Fibroblast of pulmonary artery (primary cell): ENCODE data around the gene PTCRA.
"Not testable (repeated sequence)": the region's sequence is repeated elsewhere in the genome, so short reads cannot be mapped to it uniquely, and the experiment has no call there.

Source experiments
- DNase-seq: peaks from one replicate; pipeline ENCODE4 v3.0.0-alpha.2; 2010; ENCODE audit warnings: low read depth
- H3K4me3 ChIP-seq: replicated peaks from 2 replicates; pipeline ENCODE4 v1.5.1; 2011; ENCODE audit warnings: low read depth, mild to moderate bottlenecking, control low read depth, low read length, moderate library complexity
- TF ChIP-seq, protein P1 (sequence below): IDR thresholded peaks from 2 replicates; pipeline ENCODE4 v1.5.1; 2011; ENCODE audit warnings: mild to moderate bottlenecking, control low read depth, low read length, inconsistent platforms; ENCODE audit errors: missing control alignments

PTCRA gene

GRCh38 chr6:42885702-42886101 is 30.2 kb upstream of the PTCRA start:
- TF ChIP-seq, protein P1, sequence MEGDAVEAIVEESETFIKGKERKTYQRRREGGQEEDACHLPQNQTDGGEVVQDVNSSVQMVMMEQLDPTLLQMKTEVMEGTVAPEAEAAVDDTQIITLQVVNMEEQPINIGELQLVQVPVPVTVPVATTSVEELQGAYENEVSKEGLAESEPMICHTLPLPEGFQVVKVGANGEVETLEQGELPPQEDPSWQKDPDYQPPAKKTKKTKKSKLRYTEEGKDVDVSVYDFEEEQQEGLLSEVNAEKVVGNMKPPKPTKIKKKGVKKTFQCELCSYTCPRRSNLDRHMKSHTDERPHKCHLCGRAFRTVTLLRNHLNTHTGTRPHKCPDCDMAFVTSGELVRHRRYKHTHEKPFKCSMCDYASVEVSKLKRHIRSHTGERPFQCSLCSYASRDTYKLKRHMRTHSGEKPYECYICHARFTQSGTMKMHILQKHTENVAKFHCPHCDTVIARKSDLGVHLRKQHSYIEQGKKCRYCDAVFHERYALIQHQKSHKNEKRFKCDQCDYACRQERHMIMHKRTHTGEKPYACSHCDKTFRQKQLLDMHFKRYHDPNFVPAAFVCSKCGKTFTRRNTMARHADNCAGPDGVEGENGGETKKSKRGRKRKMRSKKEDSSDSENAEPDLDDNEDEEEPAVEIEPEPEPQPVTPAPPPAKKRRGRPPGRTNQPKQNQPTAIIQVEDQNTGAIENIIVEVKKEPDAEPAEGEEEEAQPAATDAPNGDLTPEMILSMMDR: no peak
- H3K4me3 ChIP-seq: no peak overlapping the region
- DNase-seq: no peak

DNA sequence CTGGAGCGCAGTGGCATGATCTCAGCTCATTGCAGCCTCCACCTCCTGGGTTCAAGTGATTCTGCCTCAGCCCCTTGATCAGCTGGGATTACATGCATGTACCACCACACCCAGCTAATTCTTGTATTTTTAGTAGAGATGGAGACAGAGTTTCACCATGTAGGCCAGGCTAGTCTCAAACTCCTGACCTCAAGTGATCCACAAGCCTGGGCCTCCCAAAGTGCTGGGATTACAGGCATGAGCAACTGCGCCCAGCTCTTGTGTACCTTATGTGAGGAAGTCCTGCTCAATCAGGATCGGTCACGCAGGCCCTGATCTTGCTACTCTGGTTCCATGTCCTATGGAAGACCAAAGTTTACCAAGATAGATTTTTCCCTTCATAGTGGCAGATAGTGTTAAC is 27.7 kb upstream of the PTCRA start:
- DNase-seq, H3K4me3 ChIP-seq: not testable (repeated sequence)

DNA sequence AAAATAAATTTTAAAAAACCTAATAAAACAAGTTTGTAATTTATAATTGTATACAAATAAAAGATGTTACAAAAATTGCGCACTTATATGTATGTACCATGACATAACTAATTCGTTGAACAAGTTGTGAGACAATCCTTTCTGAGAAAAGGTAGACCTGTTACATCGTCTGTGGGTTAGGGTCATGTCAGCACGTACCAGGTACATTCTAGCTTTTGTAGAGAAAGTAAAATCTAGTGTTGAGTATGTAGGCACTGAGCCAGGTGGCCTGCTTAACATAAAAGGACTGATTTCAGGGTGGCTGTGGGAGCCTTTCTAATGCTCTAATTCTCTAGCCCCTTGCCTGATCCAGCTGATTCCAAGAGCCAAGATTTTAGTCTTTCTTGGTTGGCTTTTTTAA is 26.0 kb upstream of the PTCRA start:
- no peak for DNase-seq
- TF ChIP-seq, protein P1: no peak
- peak overlapping the region; percentile 94 for H3K4me3 ChIP-seq

GRCh38 chr6:42890311-42891198 is 25.3 kb upstream of the PTCRA start:
- DNase-seq: peak; percentile 98

GRCh38 chr6:42891199-42891722 is 24.6 kb upstream of the PTCRA start:
- H3K4me3 ChIP-seq: peak overlapping the region; percentile 94
- TF ChIP-seq, protein P1: no peak
- no peak for DNase-seq

More at GRCh38 chr6:42890311-42891198, 25.3 kb upstream of the PTCRA start:
- H3K4me3 ChIP-seq: peak overlapping the region; percentile 94
- TF ChIP-seq, protein P1: no peak

DNA sequence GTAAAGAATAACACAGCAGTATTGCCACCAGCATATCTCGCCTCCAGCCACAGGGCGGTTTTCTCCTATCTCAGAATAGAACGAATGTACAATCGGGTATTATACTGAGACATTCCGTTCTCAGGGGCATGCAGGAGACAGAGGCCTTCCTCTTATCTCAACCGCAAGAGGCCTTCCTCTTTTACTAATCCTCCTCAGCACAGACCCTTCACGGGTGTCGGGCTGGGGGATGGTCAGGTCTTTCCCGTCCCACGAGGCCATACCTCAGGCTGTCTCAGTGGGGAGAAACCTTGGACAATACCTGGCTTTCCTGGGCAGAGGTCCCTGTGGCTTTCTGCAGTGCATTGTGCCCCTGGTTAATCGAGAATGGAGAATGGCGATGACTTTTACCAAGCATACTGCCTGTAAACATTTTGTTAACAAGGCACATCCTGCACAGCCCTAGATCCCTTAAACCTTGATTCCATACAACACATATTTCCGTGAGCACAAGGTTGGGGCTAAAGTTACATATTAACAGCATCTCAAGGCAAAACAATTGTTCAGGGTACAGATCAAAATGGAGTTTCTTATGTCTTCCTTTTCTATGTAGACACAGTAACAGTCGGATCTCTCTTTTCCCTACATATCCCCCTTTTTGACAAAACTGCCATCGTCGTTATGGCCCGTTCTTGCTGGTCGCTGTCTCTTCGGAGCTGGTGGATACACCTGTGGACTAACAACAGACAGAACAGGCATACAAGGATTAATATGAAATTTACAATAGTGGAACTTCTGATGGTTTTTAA is 21.6 kb upstream of the PTCRA start:
- H3K4me3 ChIP-seq, DNase-seq: not testable (repeated sequence)

GRCh38 chr6:42896178-42896719 is 19.6 kb upstream of the PTCRA start:
- no peak for DNase-seq
- TF ChIP-seq, protein P1: no peak
- H3K4me3 ChIP-seq: no peak overlapping the region
